PC-3 (cell line): ENCODE measurements around the gene SCMH1. TPM values are rescaled to one million over a fixed set of nuclear protein-coding genes. Genes with fewer than 3 reads are reported as not detected.

ENCODE experiments used
- ATAC-seq: fragments of 200-7000 bp; cut with Tn5 transposase; 2 replicates; pipeline ENCODE4 v1.9.1; 2020; ENCODE audit warnings: mild to moderate bottlenecking, moderate library complexity
- BruUV-seq: library from RNA; stranded (reverse); fragments of 400-500 nt; replicated peaks from 2 replicates; lab custom pipeline; 2021; lab: Mats Ljungman, UMichigan
- CTCF ChIA-PET: fragments of 300-600 bp; sonication (Branson Sonifier 250); formaldehyde crosslinking; loops from one replicate; lab custom pipeline; 2022; ENCODE audit warnings: antibody characterized with exemption; lab: Charles Lee
- POLR2A ChIA-PET: fragments of 300-600 bp; sonication (Branson Sonifier 250); formaldehyde crosslinking; loops from one replicate; lab custom pipeline; 2022; ENCODE audit warnings: antibody characterized with exemption; ENCODE audit not compliant: unreplicated experiment; lab: Charles Lee
- DNase-seq: peaks from one replicate; pipeline ENCODE4 v3.0.0-alpha.2; 2015
- H2AFZ ChIP-seq: fragments of 300-600 bp; sonication (generic); 2 replicates; pipeline ENCODE4 v1.6.0; 2016; ENCODE audit warnings: antibody characterized with exemption, low read length
- H3F3A ChIP-seq: fragments of 300-600 bp; sonication (generic); one replicate; pipeline ENCODE4 v1.6.0; 2017; ENCODE audit warnings: antibody characterized with exemption, low read length, control low read depth, mild to moderate bottlenecking; ENCODE audit not compliant: unreplicated experiment
- H3K27ac ChIP-seq: fragments of 300-600 bp; sonication (generic); 2 replicates; pipeline ENCODE4 v1.5.1; 2016; ENCODE audit warnings: mild to moderate bottlenecking, low read length
- H3K27me3 ChIP-seq: fragments of 300-600 bp; sonication (generic); 2 replicates; pipeline ENCODE4 v1.6.1; 2016; ENCODE audit warnings: low read length, mixed read lengths
- H3K36me3 ChIP-seq: fragments of 300-600 bp; sonication (generic); 2 replicates; pipeline ENCODE4 v1.6.1; 2016; ENCODE audit warnings: low read depth, mixed run types, low read length, mixed read lengths
- H3K4me1 ChIP-seq: fragments of 300-600 bp; sonication (generic); 2 replicates; pipeline ENCODE4 v1.5.1; 2016; ENCODE audit warnings: low read length; ENCODE audit not compliant: insufficient read depth
- H3K4me2 ChIP-seq: fragments of 300-600 bp; sonication (generic); 2 replicates; pipeline ENCODE4 v1.6.0; 2016; ENCODE audit warnings: low read length
- H3K4me3 ChIP-seq: fragments of 300-600 bp; sonication (generic); 2 replicates; pipeline ENCODE4 v1.5.1; 2016; ENCODE audit warnings: mild to moderate bottlenecking, low read length, mixed read lengths
- H3K79me2 ChIP-seq: fragments of 300-600 bp; sonication (generic); 2 replicates; pipeline ENCODE4 v1.6.1; 2017; ENCODE audit warnings: low read length, mixed read lengths
- H3K9ac ChIP-seq: fragments of 300-600 bp; sonication (generic); 2 replicates; pipeline ENCODE4 v1.6.0; 2016; ENCODE audit warnings: mild to moderate bottlenecking, low read length
- H3K9me2 ChIP-seq: fragments of 300-600 bp; sonication (generic); replicated peaks from 2 replicates; pipeline ENCODE4 v1.6.1; 2016; ENCODE audit warnings: mixed run types, low read length, mixed read lengths
- H3K9me3 ChIP-seq: fragments of 300-600 bp; sonication (generic); 2 replicates; pipeline ENCODE4 v1.6.1; 2016; ENCODE audit warnings: low read length, mixed read lengths
- H4K20me1 ChIP-seq: fragments of 300-600 bp; sonication (generic); 2 replicates; pipeline ENCODE4 v1.6.1; 2016; ENCODE audit warnings: low read length, mixed read lengths
- CTCF ChIP-seq: fragments of 300-600 bp; sonication (generic); conservative IDR thresholded peaks from 2 replicates; pipeline ENCODE4 v1.5.1; 2017; ENCODE audit warnings: antibody characterized with exemption, low read depth, mild to moderate bottlenecking, low read length
- EZH2 ChIP-seq: fragments of 300-600 bp; sonication (generic); IDR thresholded peaks from one replicate; pipeline ENCODE4 v1.6.1; 2017; ENCODE audit warnings: antibody characterized with exemption, mild to moderate bottlenecking, low read length; ENCODE audit not compliant: unreplicated experiment
- EZH2phosphoT487 ChIP-seq: fragments of 300-600 bp; sonication (generic); IDR thresholded peaks from 2 replicates; pipeline ENCODE4 v1.6.1; 2018; ENCODE audit warnings: mild to moderate bottlenecking, antibody characterized with exemption, low read length, borderline replicate concordance
- intact Hi-C: fragments of 100-400 bp; cut with micrococcal nuclease; formaldehyde crosslinking; loops from 2 replicates; pipeline ENCODE4 v1.9.0; 2023
- total RNA-seq: library from RNA; depleted of rRNA; stranded (reverse); fragments of >200 nt; gene quantifications from 2 replicates; pipeline ENCODE4 v1.2.3, GENCODE V29; 2014

Gene SCMH1
- total RNA-seq, 1 experiment from 2014 or later, result 33.6 TPM

- Histone ChIP-seq H3K79me2 (0 out of 2 replicates have a peak, but pooled peaks cover 4% of the 10 kb centered on the region), H3K9ac (no peak overlapping the region), H3K27ac (no peak overlapping the region), H3K4me1 (peaks cover 6% of the 10 kb centered on the region), H4K20me1 (no peaks in the 10 kb centered on the region), H3K27me3 (no peaks in the 10 kb centered on the region), H3K4me3 (no peak overlapping the region), H2AFZ (no peak overlapping the region), H3K4me2 (no peak overlapping the region), H3K36me3 (peaks cover 21% of the 10 kb centered on the region), H3K9me3 (peaks cover 10% of the 10 kb centered on the region; the same call in 1 of the 2 replicates), H3K9me2 (no peaks in the 10 kb centered on the region), H3F3A (no peaks in the 10 kb centered on the region)
- TF ChIP-seq CTCF (no peak), EZH2phosphoT487 (no peak), EZH2 (no peak)
- ATAC-seq (no peak), DNase-seq (no peak)
- intact Hi-C loops, result no loop called here
- POLR2A ChIA-PET, result no interaction called here
- CTCF ChIA-PET, result no interaction called here
- no TSS peak for BruUV-seq
These were observed 72.9 kb downstream of the SCMH1 start for GRCh38 chr1:41169066-41169798.

GRCh38 chr1:41167667-41168066 lies 74.4 kb downstream of the SCMH1 start:
- no TSS peak for BruUV-seq
- ATAC-seq (no peak), DNase-seq (no peak)
- Histone ChIP-seq H3K27ac (no peak overlapping the region), H3K4me1 (no peaks in the 10 kb centered on the region), H3K27me3 (no peaks in the 10 kb centered on the region), H3F3A (no peaks in the 10 kb centered on the region), H3K9me3 (peaks cover 10% of the 10 kb centered on the region; the same call in 1 of the 2 replicates), H3K36me3 (peaks cover 21% of the 10 kb centered on the region), H2AFZ (no peak overlapping the region), H3K79me2 (0 out of 2 replicates have a peak, but pooled peaks cover 4% of the 10 kb centered on the region), H3K9ac (no peak overlapping the region), H4K20me1 (no peaks in the 10 kb centered on the region), H3K9me2 (no peaks in the 10 kb centered on the region), H3K4me2 (no peak overlapping the region), H3K4me3 (no peak overlapping the region)
- ChIA-PET CTCF (no interaction called here), POLR2A (no interaction called here)
- TF ChIP-seq EZH2 (no peak), EZH2phosphoT487 (no peak), CTCF (no peak)
- intact Hi-C loops, result no loop called here

GRCh38 chr1:41164727-41165126 lies 77.4 kb downstream of the SCMH1 start:
- ChIA-PET POLR2A (no interaction called here), CTCF (no interaction called here)
- Histone ChIP-seq H3K4me2 (no peak overlapping the region), H3K36me3 (peaks cover 21% of the 10 kb centered on the region), H4K20me1 (no peaks in the 10 kb centered on the region), H3K9me2 (no peaks in the 10 kb centered on the region), H3F3A (no peaks in the 10 kb centered on the region), H3K9me3 (peaks cover 10% of the 10 kb centered on the region; the same call in 1 of the 2 replicates), H3K79me2 (no peaks in the 10 kb centered on the region), H2AFZ (no peak overlapping the region), H3K9ac (no peak overlapping the region), H3K27ac (no peak overlapping the region), H3K4me1 (no peaks in the 10 kb centered on the region), H3K27me3 (no peaks in the 10 kb centered on the region), H3K4me3 (no peak overlapping the region)
- TF ChIP-seq EZH2phosphoT487, result no peak
- no peak for TF ChIP-seq CTCF
- no peak for DNase-seq
- no peak for ATAC-seq
- intact Hi-C loops, result no loop called here
- no TSS peak for BruUV-seq
